Coronary artery (tissue), 2 donors: Measurements from ENCODE around the gene ACBD6.

Source experiments
- DNase-seq: peaks from one replicate; pipeline ENCODE4 v3.0.0-alpha.2; 2017; ENCODE audit warnings: low spot score
- H3K27ac ChIP-seq, 2 donors: fragments of 200-600 bp; sonication (generic); one replicate each; pipeline ENCODE4 v1.5.1; 2016 to 2019
- H3K4me3 ChIP-seq: fragments of 200-600 bp; sonication (generic); 2 replicates; pipeline ENCODE4 v1.5.1; 2016; ENCODE audit warnings: mild to moderate bottlenecking, moderate library complexity
- TF ChIP-seq, protein P1 (sequence below): fragments of 200-600 bp; sonication (generic); IDR thresholded peaks from one replicate; pipeline ENCODE4 v1.5.1; 2019; ENCODE audit warnings: antibody characterized with exemption

The ACBD6 gene

DNA sequence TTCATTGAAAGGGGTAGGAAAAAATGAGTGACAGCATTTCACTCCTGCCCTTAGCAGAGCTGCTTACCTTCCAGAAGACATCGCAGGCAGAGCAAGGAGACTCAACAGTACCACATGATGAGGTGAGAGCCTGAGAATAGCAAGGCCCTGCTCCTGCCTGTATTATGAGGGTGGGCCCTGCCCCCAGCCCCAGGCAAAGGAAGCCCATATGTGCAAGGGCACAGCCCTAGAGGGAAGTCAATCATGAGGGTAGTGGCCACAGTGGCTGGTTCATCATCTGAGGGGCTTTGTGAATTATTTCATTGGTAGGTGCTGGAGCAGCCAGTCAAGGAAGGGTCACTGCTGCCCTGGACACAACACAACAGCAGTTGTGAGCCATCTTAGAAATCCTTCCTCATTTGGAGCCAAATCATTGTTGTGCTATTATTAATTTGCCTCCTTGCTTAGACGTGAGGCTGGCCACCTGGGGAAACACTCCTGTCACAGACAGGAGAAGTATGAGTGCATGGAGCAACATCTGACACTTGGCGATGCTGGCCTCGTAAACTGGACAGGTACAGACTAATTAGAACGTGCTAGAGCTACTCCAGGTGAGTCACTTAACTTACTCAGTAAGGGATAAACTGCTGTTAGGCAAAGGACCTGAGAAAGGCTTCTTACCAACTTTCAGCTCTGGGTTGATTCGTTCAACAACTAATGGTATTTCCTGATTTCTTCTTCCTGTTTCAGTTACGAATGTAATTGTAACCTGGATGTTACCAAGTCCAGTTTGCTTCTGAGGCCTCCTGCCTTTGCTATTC, 22.7 kb upstream of the ACBD6 start:
- no peak overlapping the region for H3K27ac ChIP-seq
- DNase-seq = no peak
- H3K4me3 ChIP-seq = no peak overlapping the region
- TF ChIP-seq, protein P1, sequence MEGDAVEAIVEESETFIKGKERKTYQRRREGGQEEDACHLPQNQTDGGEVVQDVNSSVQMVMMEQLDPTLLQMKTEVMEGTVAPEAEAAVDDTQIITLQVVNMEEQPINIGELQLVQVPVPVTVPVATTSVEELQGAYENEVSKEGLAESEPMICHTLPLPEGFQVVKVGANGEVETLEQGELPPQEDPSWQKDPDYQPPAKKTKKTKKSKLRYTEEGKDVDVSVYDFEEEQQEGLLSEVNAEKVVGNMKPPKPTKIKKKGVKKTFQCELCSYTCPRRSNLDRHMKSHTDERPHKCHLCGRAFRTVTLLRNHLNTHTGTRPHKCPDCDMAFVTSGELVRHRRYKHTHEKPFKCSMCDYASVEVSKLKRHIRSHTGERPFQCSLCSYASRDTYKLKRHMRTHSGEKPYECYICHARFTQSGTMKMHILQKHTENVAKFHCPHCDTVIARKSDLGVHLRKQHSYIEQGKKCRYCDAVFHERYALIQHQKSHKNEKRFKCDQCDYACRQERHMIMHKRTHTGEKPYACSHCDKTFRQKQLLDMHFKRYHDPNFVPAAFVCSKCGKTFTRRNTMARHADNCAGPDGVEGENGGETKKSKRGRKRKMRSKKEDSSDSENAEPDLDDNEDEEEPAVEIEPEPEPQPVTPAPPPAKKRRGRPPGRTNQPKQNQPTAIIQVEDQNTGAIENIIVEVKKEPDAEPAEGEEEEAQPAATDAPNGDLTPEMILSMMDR = no peak

DNA sequence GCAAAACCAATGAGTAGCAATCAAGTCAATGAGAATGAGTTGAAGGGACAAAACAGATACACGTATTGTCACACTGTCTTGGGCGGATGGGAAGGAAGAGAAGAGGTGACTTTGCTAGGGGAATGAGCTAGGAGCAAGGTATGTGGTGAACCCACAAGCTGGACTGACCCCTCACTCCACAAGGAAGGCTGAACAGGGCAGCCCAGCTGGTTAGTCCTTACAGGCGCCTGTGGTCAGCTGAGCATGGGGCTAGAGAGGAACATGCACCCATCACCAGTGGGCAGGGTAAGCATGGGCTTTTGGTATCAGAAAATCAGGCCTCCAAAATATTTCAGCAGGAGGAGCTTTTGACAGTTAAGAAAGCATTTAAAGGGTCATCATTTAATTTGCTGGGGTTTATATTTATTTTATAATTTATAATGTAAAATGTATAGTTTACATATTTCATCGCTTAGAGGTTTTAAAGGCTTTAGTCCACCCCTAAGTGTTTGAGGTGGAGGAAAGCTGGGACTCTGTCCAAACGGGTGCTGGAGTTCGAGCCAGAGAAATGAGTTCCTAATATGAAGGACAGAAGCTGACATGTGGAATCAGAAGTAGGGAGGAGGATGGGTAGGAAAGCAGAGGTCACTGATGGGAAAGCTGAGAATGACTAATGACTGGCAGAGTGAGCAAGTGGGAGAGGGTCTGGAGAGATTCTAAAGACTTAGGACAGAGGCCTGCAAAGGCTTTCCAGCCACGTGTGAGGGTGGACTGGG, 22.0 kb upstream of the ACBD6 start:
- Histone ChIP-seq H3K4me3 (no peak overlapping the region), H3K27ac (no peak overlapping the region)
- no peak for DNase-seq
- TF ChIP-seq, protein P1 = no peak

DNA sequence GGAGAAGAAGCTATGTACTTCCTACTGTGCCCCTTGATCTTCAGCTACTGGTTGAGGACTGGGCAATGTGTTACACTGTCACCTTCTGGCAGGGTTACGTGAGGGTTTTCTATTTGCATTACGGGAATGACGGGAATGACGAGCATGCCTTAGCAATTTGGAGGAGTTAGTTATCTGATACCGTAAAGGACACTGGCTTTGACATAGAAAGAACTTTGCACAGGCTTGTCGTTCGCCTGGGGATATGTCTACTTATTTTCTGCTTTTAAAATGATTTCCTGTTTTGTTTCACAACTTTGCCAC, 19.8 kb upstream of the ACBD6 start:
- TF ChIP-seq, protein P1 = no peak
- H3K4me3 ChIP-seq = no peak overlapping the region
- no peak for DNase-seq
- no peak overlapping the region for H3K27ac ChIP-seq

DNA sequence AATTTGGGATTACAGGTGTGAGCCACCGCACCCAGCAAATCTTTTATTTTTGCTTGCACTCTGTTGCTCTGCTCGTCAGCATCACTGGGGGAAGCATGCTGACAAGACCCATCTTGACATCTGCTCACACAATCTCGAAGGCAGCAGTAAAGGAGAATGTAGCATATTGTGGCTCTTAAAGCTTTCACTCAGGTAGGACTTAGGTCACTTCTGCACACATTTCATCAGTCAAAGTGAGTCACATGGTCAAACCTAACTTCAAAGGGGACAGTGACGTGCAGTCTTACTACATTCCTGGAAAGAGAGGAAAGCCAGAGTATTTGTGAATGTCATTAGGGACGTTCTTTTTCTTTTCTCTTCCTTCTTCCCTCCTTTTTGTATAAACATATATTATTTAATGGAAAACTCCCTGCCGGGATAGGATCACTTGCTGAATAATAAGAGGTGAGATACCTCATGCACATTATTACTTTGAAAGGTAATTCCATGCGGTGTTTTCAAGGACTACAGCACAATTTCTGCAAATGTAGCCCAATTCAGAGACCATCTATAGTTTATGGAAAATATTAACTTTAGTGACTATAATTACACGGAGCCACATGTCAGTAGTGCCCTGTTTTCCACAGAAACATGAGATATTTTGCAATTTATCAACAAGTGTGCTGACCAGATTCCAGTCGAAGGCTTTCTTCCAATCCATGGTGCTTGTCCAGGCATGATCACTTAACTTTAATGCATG, 19.3 kb upstream of the ACBD6 start:
- no peak overlapping the region for H3K4me3 ChIP-seq
- TF ChIP-seq, protein P1 = no peak
- DNase-seq = no peak
- no peak overlapping the region for H3K27ac ChIP-seq

DNA sequence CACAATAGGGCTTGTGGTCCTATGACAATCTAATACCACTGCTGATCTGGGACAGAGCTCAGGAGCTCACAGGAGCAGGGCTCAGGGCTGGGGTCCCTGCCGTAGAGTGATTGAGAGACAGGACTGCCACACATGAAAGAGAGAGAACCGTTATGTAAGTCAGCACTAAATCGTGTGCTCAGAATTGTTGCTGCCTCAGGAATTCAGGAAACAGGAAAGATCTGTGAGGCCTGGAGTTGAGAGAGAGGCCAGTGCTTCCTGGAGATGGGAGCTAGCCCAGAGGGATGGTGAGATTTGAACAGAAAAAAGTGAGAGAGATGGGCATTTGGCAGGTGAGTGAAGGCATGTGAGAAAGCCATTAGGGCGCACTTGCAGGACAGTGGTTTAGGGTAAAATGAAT, 17.5 kb upstream of the ACBD6 start:
- DNase-seq = no peak
- Histone ChIP-seq H3K27ac (no peak overlapping the region), H3K4me3 (no peak overlapping the region)

DNA sequence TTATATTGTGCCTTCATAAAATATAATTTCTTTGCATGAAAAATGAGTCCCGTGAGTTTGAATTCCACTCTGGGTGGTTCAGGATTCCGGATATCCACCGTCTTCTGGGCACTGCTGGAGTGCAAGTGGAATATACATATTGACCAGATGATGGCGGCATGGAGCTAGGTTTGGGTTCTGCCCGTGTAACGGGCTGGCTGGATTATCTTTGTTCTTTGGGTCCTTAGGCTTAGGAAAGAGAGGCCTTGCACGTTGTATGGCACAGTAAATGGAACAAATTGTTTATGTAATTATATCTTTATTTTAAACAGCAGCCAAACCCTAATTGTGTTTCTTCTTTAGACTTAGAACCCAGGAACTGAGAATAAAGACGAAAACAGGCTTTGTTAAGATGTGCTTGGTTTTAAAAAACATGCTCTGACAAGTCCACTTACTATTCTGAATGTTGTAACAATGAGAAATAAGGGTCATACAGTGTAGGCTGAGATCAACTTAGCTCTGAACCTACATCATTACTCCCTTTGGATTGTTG, 13.5 kb upstream of the ACBD6 start:
- Histone ChIP-seq H3K4me3 (no peak overlapping the region), H3K27ac (peak overlapping the region in 1 of 2 donors; percentile 12)
- no peak for DNase-seq
- TF ChIP-seq, protein P1 = peak; percentile 57

More for the DNA sequence above, 17.5 kb upstream of the ACBD6 start:
- TF ChIP-seq, protein P1 = no peak
